ENCODE results near the gene FLNB. TPM values are rescaled to one million over a fixed set of nuclear protein-coding genes. Genes with fewer than 3 reads are reported as not detected.
A peak's percentile ranks its signal among the peaks of the same experiment; 100 is the strongest.

FLNB gene
- total RNA-seq, 1 experiment from 2014 or later: 309 TPM

DNA sequence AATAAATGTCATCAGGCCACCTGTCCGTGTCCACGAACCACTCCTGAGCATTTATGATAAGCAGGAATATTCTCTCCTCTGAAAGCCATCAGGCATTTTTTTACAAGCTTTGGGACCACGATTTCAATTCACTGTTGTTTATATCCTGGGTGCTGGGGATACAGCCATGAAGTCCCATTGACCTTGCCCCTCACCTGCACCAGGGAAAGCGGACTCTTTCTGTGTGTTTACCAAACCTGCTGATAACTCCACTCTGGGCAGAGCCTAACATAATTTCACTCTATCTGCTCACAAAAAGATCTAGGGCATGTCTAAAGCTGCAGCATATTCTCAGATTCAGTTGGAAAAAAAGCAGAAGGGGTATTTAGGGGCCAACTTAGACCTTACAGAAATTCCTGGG, 197.8 kb downstream of the FLNB start:
- intact Hi-C loops (cut with micrococcal nuclease; ENCODE audit: unreplicated experiment): no loop called here
- H3K4me1 ChIP-seq (ENCODE audit: control insufficient read depth, insufficient read depth, low read length): no peaks in the 10 kb centered on the region
- TF ChIP-seq, protein P1, sequence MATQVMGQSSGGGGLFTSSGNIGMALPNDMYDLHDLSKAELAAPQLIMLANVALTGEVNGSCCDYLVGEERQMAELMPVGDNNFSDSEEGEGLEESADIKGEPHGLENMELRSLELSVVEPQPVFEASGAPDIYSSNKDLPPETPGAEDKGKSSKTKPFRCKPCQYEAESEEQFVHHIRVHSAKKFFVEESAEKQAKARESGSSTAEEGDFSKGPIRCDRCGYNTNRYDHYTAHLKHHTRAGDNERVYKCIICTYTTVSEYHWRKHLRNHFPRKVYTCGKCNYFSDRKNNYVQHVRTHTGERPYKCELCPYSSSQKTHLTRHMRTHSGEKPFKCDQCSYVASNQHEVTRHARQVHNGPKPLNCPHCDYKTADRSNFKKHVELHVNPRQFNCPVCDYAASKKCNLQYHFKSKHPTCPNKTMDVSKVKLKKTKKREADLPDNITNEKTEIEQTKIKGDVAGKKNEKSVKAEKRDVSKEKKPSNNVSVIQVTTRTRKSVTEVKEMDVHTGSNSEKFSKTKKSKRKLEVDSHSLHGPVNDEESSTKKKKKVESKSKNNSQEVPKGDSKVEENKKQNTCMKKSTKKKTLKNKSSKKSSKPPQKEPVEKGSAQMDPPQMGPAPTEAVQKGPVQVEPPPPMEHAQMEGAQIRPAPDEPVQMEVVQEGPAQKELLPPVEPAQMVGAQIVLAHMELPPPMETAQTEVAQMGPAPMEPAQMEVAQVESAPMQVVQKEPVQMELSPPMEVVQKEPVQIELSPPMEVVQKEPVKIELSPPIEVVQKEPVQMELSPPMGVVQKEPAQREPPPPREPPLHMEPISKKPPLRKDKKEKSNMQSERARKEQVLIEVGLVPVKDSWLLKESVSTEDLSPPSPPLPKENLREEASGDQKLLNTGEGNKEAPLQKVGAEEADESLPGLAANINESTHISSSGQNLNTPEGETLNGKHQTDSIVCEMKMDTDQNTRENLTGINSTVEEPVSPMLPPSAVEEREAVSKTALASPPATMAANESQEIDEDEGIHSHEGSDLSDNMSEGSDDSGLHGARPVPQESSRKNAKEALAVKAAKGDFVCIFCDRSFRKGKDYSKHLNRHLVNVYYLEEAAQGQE (IDR thresholded peaks at IDR 0.05; ENCODE audit: insufficient read depth in 1 of 2, low read depth in 2 of 2, low read length in 1 of 2): no peak
- no peak for TF ChIP-seq TCF7L2 (IDR thresholded peaks at IDR 0.05; ENCODE audit: low read depth, low read length)
- TF ChIP-seq POLR2AphosphoS5 (IDR thresholded peaks at IDR 0.05; ENCODE audit: low read depth, low read length): no peak
- TF ChIP-seq, protein P2, sequence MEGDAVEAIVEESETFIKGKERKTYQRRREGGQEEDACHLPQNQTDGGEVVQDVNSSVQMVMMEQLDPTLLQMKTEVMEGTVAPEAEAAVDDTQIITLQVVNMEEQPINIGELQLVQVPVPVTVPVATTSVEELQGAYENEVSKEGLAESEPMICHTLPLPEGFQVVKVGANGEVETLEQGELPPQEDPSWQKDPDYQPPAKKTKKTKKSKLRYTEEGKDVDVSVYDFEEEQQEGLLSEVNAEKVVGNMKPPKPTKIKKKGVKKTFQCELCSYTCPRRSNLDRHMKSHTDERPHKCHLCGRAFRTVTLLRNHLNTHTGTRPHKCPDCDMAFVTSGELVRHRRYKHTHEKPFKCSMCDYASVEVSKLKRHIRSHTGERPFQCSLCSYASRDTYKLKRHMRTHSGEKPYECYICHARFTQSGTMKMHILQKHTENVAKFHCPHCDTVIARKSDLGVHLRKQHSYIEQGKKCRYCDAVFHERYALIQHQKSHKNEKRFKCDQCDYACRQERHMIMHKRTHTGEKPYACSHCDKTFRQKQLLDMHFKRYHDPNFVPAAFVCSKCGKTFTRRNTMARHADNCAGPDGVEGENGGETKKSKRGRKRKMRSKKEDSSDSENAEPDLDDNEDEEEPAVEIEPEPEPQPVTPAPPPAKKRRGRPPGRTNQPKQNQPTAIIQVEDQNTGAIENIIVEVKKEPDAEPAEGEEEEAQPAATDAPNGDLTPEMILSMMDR (IDR thresholded peaks at IDR 0.05): no peak
- TF ChIP-seq SIN3A (IDR thresholded peaks at IDR 0.05; ENCODE audit: borderline replicate concordance, insufficient read depth, low read depth, low read length): no peak
- in situ Hi-C loops (cut with HindIII; ENCODE audit: low pct_unique_long_range_greater_than_20kb, low sequenced_read_pairs): no loop called here
- POLR2A ChIA-PET: no interaction called here
- H3K9me3 ChIP-seq (ENCODE audit: control insufficient read depth, insufficient read depth, low read depth, low read length): no peaks in the 10 kb centered on the region
- H3K4me3 ChIP-seq (ENCODE audit: low read depth in 2 of 2, low read length in 2 of 2): no peak overlapping the region
- no peaks in the 10 kb centered on the region for H3K36me3 ChIP-seq (ENCODE audit: control insufficient read depth, insufficient read depth, low read length)
- BruUV-seq (replicated peaks): no TSS peak
- DNase-seq (ENCODE audit: low read depth, low spot score): no peak
- H3K27ac ChIP-seq (ENCODE audit: low read length): no peak overlapping the region
- ATAC-seq: no peak; the same call in 1 of the 2 replicates
- CTCF ChIA-PET: no interaction called here
- H3K27me3 ChIP-seq (ENCODE audit: control insufficient read depth, insufficient read depth, low read length): no peaks in the 10 kb centered on the region

DNA sequence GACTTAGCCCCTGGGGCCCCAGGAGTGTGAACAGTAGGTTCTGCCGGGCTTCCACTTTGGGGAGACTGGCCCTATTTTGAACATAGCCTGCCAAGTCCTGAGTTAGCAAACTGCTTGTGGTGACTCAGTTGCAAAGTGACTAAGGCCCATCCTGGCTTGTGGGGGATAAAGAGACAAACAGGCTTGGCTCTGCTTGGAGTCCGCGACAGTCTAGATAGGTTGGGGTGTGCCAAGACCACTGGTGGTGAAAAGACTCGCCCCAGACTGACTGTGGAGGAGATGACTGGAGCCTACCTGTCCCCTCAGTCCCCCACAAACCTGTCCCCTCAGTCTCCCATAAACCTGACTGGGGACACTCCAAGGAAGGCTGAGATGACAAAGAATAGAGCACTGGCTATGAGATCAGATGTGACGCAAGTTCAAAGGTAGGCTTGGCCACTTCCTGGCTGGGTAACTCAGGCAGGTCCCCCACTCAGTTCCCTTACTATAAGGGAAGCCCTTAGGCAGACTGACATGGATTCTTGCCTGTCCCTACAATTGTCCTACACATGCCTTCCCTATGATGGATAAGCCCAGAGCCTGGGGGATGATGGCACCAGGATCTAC, 198.3 kb downstream of the FLNB start:
- CTCF ChIA-PET: no interaction called here

More for the DNA sequence above, 198.3 kb downstream of the FLNB start:
- H3K27ac ChIP-seq (ENCODE audit: low read length): no peak overlapping the region
- POLR2A ChIA-PET: no interaction called here
- no peaks in the 10 kb centered on the region for H3K9me3 ChIP-seq (ENCODE audit: control insufficient read depth, insufficient read depth, low read depth, low read length)
- intact Hi-C loops (cut with micrococcal nuclease; ENCODE audit: unreplicated experiment) (no loop called here), in situ Hi-C loops (cut with HindIII; ENCODE audit: low pct_unique_long_range_greater_than_20kb, low sequenced_read_pairs) (no loop called here)
- ATAC-seq: peak; percentile 72
- BruUV-seq (replicated peaks): no TSS peak
- H3K4me1 ChIP-seq (ENCODE audit: control insufficient read depth, insufficient read depth, low read length): no peaks in the 10 kb centered on the region
- H3K27me3 ChIP-seq (ENCODE audit: control insufficient read depth, insufficient read depth, low read length): no peaks in the 10 kb centered on the region
- TF ChIP-seq, protein P2 (IDR thresholded peaks at IDR 0.05): no peak
- TF ChIP-seq SIN3A (IDR thresholded peaks at IDR 0.05; ENCODE audit: borderline replicate concordance, insufficient read depth, low read depth, low read length): no peak
- TF ChIP-seq, protein P1 (IDR thresholded peaks at IDR 0.05; ENCODE audit: insufficient read depth in 1 of 2, low read depth in 2 of 2, low read length in 1 of 2): no peak
- no peak for TF ChIP-seq POLR2AphosphoS5 (IDR thresholded peaks at IDR 0.05; ENCODE audit: low read depth, low read length)
- no peak for TF ChIP-seq TCF7L2 (IDR thresholded peaks at IDR 0.05; ENCODE audit: low read depth, low read length)
- no peak overlapping the region for H3K4me3 ChIP-seq (ENCODE audit: low read depth in 2 of 2, low read length in 2 of 2)
- H3K36me3 ChIP-seq (ENCODE audit: control insufficient read depth, insufficient read depth, low read length): no peaks in the 10 kb centered on the region
- DNase-seq (ENCODE audit: low read depth, low spot score): no peak

Data from Panc1 (cell line).